ENCODE data around the gene RIOX2.
A peak's percentile ranks its signal among the peaks of the same experiment; 100 is the strongest.
"Not testable (repeated sequence)": the region's sequence is repeated elsewhere in the genome, so short reads cannot be mapped to it uniquely, and the experiment has no call there.

Gene RIOX2

DNA sequence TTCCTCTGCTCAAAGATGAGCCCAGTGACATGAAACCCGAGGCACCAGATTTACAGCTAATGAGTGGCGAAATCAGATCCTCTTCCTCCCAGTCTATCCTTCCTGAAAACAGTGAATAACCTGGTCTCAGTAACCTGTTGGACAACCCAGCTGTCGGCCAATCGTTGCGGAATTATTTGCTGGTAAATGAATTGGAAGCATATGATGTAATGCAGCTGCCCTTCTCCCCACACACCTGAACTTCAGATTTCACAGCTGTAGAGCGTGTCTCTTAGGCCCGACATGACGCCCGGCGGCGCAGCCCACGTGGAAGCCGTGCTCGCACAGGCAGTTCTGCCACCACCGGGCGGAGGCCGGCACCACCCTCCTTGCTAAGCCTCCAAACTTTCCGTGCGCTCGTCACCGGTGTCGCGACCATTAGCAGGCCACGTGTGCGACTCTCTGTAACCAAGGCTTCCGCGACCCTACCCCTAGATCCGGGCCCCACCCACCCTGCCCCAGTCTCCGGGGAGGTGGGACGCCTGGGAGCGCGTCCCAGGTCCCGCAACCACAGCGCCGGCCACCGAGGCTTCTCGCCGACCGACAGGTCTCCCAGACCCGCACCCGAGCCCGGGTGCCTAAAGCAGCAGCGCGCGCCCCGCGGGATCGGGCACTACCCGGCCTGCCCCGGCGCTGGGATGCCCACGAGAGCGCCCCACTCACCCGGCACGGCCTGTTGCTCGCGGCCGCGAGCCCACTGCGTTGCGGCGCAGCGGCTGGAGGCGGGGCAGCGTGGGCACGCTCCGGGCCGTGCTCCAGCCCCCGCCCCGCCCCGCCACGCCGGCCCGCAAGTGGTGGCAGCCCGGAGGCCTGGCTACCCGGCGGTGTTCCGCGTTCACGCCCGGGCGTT, at the start of gene RIOX2:
Gene RIOX2, minus strand, starts transcription at position 753 of the 889 bp plus-strand sequence. CDS start 4,838 bp downstream, outside the sequence.
- peak; percentile 77 for DNase-seq

DNA sequence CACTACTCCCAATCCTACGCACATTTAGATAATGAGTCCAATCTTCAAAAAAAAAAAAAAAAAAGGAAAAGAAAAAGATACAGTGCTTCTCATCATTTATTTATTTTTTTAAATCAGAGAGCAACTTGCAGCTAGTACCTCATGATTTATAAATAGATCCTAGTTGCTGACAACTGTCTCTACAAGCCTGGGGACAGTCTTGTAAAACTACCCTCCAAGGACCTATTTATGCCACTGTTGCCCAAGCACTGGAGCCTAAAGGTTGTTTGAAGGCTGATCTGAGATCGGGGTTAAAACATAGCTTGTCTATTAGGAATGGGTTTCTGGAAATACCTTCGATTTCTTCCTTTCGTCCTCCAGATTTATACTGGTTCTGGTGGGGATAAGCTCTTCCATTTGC, 48.2 kb upstream of the RIOX2 start:
- DNase-seq: no peak

DNA sequence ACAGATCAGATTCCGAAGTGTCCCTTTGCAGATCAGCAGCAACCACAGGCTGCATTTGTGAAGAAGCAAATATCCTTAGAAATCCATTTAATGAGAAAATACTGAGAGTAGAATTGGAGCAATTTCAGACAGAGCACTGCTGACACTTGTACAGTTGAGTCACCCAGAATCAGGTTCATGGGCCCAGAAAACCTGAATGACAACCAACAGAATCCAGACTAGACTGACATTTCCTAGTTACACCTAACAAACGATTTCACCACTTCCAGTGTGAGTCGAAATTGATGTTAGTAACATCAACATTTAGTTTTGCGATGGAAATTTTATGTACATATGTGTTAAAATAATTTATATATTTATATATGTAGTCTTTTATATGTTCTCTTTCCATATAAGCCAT, 46.1 kb upstream of the RIOX2 start:
- no peak for DNase-seq

DNA sequence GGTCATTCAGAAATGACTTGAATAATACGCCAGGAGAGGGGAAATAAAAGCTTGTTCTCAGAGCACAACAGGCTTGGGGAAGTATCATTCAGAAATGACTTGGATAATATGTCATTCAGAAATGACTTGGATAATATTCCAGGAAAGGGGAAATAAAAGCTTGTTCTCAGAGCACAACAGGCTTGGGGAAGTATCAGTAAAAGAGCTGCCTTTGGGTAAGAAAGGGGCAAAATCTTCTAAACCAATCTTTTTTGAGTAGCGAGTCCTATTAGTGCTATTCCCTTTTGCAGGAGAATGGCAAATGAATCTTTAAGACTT, 42.0 kb upstream of the RIOX2 start:
- no peak for DNase-seq

DNA sequence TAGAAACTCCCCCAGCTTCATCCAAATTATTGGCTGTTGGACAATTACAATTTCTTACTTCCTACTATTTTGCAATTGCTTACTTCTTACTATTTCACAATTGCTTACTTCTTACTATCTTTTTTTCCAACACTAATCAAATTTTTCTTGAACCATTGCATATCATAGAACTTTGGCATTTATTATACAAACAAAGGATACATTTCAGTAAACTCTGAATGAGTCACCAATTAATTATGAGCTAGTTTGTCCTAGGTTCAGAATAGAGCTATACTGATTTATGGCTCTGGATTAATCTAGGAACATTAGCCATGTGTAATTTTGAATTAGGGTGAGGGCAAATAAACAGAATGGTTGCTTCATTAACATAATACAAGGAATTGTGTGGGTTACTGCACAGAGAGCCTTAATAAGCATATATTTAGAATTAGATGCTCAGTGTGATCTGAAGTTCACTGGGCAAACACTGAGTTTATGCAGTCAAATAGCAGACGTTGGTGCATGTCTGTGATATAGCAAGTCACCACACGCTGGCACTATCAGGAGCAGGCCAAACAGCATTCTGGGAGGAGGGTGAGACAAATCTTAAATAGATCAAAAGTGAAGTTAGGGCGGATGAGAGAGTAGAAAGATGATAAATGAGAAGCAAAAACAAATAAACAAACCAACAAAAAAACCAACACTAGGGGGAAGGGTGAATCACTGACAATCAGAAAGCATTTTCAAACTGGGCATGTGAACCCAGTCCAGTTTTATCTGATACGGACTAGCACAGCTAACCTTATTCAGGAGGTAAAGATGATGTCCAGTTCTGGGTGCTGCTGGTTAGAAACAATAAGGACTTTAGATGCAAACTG, 41.4 kb upstream of the RIOX2 start:
- DNase-seq: no peak

DNA sequence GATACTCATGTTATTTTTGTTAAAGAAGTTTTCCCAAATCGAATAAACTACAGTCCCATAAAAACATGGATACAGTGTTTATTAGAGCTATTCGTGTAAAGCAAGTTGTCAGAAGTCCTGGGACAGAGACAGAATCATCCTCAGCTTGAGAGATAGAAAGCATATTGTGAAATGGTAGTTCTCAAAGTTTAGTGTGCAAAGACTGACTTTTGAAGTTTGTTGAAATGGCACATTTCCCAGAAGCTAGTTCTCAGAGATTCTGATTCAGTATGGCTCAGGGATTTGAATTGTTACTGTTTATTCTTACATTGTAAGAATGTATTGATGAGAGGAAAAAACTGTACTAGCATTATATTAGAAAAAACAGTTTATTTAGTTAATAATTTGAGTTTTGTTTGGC, 40.7 kb upstream of the RIOX2 start:
- no peak for DNase-seq

DNA sequence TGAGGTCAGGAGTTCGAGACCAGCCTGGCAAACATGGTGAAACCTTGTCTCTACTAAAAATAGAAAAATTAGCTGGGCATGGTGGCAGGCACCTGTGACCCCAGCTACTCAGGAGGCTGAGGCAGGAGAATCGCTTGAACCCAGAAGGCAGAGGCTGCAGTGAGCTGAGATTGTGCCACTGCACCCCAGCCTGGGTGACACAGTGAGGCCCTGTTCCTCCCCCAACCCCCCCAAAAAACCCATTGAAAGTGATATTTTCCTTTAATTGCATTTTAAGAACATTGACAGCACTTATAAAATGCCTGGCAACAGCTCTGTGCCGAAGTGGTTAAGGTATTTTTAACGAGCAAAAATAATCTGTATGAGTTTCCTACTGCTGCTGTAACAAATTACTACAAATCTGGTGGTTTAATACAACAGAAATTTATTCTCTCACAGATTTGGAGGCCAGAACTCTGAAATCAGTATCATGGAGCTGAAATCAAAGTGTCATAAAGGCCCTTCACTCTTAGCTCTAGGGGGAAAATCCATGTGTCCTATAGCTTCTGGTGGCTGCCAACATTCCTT, 38.7 kb upstream of the RIOX2 start:
- not testable (repeated sequence) for DNase-seq

DNA sequence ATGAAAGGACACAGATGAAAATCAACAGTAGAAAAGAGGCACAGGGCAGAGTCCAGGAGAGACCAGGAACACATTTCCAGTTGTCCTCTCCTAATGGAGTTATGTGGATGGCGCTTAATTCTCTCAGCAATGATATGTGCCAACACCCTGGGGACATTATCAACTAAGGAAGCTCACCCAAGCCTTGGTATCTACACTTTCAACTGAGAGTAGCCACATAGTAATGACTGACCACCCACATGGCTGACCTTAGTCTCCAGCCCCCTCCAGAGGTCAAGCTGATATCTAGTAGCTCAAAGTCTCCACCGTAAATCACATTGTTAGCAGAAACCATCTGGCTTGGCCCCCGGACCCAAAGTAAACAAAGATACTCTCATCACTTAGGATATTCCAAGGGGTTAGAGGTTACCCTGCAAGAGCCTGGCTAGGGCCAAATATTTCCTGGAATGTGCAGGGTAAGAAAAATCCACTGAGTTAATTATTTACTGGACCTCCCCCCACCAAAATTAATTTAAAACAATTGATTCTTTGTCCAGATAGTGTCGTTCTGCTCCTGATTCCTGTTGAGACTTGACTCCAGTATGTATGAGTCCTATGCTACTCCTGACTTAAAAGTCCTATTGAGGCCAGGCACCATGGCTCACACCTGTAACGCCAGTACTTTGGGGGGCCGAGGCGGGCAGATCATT, 38.1 kb upstream of the RIOX2 start:
- no peak for DNase-seq

DNA sequence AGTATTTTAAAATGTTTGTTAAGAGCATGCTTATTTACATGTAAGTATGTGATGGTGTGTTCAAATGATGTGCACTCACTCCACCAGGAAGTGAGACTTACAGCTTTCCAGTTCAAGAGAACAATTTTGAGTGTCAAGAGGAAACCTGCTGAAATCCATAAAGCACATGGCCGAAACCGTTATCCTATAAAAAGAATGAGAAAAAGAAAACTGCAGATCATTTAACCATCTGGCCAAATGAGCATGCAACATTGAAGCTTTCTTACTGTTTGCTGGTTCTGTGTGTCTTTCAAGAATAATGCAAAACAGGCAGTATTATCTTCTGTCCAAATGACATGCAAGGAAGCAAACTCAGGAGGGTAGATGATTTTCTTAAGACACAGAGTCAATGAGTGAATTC, 36.6 kb upstream of the RIOX2 start:
- DNase-seq: no peak

DNA sequence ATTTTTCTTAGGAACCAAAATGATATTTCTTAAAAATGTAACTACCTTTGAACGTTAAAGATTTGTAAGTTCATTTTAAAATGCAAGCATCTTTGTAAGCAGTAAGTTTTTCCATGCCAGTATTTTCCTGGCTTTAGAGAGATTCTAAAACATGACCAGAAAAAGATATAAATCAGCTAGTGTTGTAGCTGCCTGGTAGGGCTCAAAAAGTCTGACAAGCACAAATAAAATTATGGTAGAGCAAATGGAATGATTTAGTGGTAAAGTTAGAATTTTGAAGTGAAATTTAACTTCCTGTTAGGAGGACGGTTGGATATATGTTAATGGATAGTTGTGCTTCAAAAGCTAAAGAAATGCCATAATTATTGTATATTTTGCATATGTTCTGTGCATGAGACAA, 33.2 kb upstream of the RIOX2 start:
- no peak for DNase-seq

DNA sequence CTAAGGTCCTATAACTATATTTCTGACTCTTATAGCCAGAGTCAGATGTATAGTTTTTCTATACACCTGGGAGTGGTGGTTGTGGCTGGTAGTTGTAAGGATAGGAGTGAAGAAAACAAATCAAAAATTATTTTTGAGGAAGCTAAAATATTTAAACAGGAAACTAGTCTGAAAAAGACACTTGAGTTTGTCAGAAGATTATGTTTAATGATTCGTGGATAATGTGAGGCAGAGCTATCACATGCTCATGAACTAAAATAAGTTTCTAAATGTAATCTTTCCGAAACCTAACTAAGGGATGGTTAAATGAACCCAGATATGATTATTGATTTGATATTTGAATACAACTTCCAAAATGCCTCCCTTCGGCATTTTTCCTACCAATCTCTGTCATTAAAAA, 32.5 kb upstream of the RIOX2 start:
- no peak for DNase-seq

DNA sequence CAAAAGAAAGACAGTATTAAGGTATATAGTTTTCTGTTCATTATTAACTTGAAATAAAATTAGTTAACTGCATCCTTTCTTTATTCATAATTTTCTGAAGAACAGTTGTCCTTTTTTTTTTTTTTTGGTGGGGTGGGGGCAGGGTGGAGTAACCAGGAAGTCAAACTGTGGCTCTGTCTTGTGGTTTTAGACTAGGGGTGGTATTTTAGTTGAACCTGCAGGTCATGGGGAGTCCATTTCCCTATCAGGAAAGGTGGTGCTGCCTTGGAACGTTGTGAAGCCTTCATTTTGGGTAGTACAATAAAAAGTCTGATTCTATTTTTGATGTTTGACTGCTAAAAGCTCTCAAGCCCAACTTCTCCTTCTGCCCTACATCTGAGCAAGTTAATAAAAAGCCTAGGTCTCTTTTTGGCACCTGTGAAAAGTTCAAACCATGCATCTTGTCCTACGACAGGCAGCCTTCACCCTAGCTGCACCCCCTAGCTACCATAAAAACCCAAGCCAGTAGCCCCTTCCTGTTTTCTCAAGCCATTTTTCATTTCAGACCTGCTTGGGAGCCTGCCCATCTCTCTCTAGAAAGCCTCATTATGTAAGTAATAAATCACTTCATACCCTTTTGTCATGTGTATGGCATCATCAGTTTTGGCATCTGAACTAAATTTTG, 31.2 kb upstream of the RIOX2 start:
- DNase-seq: no peak

DNA sequence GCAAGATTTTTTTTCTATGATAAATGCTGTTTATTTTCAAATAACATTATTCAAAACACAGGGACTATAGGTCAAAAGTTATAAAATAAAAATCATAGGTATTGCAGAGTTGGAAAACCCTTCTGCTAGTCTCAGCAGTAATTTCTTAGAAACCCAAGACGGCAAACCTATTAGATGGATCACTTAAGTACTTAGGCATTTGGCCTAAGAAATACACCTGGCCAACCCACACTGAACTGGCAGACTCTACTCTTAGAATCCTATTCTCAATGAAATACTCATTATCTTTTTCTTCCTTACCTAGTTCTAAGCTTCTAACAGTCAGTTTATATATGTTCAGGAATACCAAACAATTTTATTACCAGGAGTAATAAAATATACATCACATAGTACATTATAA, 30.5 kb upstream of the RIOX2 start:
- no peak for DNase-seq

DNA sequence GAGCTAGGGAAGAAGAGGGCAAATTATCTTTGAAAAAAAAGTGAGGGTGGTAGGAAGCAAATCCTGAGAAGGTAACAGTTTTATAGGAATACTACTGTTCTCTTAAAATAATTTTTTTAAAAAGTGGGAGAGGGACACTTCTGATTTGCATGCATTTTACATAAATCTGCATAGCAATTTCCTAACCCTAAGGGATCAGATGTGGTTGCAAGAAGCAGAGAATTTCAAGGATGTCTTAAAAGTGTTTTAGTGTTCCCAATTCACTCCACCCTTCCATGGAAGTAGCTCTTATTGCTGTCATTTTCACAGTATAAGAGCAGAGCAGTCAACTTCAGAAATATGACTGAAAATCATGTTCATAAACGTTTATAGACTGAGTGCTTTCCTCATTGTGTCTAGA, 27.8 kb upstream of the RIOX2 start:
- no peak for DNase-seq

DNA sequence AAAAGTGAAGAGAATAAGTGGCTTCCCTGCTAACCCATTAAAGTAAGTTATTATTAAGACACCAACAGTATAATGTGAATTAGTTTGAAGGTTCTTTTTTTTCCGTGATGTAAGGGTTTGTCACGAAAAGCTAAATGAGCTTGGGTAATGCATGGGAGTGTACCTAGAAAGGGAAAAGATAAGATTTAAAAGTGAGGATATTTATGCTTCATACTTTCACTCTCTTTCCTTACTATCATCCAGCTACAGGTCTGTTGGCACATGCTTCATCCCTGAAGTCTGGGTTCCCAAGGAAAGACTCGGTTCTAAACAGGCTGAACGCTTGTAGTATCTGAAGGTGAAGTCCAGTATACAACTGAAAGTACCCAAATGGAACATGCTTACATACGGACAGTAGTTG, 26.9 kb upstream of the RIOX2 start:
- no peak for DNase-seq

DNA sequence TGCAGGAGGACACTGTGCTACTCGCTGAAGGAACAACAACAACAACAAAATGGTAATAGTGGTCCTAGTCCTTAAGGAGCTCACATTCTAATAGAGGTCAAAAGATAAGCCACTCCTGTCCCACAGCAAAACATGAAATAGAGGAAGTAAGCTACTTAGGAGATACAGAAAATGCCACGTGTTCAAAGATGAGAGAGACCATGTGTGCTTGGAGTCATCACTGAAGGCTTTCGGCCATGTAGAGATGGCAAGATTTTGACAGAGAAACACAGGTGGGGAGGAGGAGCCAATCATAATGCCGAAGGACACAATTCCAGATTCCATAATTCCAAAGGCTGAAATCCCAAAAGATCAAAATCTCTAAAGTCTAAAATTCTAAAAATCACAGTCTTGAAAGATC, 24.8 kb upstream of the RIOX2 start:
- DNase-seq: no peak

DNA sequence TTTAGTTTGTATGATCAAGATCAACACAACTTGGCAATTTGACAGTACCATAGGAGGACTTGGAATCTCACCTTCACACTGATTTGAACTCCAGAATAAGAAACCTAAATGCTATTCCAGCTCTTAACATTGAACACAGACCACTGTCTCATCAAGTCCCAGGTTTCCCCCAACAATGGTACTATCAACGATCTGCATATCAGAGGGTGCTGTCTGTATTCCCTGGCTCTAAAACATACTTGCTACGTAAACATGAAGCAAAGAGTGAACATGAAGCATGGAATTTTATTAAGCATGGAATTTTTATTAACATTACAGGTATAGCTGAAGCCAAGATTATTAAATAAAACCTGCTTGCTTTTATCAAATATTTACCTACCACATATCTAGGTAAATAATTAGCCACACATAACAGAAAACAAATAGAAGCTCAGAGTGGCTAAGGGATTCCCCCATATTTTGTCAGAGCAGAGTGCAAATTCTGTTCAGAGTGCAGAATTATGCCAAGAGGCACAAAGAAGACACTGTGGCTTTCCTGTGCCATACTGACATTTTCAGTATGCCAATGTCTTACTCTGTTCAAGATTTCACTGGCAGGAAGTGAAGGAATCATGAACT, 22.2 kb upstream of the RIOX2 start:
- no peak for DNase-seq

DNA sequence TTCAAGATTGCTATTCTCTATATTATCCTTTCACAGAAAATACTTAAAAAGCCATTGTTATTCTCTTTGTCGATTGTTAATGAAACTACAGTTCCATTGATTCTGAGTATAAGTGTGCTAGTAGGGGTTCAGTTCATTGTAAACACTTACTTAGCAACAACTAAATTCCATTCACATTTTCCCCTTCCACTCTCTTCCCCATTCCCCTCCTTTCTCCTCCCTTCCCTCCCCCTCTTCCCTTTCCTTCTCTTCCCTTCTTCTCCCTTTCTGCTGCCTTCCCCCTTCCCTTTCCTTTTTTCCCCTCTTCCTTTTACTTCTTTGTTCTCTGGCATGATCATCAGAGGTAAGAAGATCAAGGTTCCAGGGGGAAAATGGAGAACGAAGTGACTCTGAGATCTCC, 21.3 kb upstream of the RIOX2 start:
- no peak for DNase-seq

DNA sequence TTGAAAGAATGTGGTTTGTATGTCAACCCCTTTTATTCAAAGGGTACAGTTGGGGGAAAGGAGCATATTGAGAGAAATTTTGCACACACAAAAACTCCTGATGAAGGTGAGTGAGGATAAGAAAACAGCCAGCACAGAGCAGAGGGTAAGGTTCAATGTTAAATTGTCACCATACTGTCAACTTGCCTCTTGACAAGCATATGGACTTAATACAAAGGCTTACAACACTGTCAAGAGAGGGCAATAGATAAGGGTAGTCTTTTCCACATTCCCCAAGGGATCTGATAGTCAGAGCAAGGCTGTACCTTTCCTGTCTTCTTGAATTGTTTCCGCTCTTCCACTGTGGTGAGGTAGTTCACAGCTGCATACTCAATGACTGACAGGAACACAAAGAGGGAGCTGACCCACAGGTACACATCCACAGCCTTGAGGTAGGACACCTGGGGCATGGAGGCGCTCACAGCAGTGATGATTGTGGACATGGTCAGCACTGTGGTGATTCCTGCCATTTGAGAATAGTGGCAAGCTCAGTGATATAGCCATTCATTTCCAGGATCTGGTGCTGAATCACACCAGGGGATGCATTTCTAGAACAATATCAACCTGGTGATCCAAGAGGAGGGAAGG, 20.4 kb upstream of the RIOX2 start:
- DNase-seq: no peak

DNA sequence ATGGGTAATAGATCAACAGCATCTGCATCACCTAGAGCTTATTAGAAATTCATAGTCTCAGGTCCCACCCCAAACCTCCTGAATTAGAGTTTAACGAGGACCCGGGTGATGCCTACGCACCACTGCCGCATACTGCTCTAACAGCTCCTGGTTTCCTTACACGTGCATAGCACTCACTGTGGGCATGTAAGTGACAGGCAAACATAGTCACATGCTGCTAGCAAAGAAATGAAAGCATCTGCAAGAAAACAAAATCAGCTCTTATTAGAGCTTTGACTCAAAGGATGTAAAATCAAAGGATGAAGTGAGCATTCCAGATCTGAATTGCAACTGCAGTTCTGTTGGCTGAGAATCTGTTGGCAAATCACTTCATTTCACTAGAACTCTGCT, 19.1 kb upstream of the RIOX2 start:
- DNase-seq: no peak

DNA sequence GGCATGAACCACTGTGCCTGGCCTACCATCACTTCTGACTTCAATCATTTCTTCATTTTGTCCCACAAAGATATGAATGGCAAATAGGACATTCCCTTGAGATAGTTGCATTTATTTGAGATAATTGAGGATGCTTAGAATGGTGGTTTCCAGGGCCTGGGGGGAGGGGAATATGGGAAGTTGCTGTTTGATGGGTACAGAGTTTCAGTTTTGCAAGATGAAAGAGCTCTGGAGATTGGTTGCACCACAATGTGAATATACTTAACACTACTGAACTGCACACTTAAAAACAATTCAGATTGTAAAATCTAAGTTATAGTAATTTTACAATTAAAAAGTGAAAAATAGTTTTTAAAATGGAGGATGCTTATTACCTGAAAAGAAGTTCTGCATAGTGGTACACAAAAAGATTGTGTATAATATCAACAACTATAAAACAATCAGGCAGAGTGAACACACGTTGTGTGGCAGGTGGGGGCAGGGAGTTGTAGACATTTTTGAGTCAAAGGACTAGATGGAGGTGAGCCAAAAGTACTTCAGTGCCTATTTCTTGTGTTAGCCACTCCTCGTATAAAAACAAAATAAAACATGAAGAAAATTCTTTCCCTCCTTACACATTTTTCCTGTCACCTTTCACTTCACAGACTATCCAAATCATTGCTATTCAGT, 18.5 kb upstream of the RIOX2 start:
- DNase-seq: no peak

Data from right hindlimb (tissue), 1 donor.